ENCODE data around the gene CASKIN2.
"Not testable (repeated sequence)": the region's sequence is repeated elsewhere in the genome, so short reads cannot be mapped to it uniquely, and the experiment has no call there.

CASKIN2 gene

DNA sequence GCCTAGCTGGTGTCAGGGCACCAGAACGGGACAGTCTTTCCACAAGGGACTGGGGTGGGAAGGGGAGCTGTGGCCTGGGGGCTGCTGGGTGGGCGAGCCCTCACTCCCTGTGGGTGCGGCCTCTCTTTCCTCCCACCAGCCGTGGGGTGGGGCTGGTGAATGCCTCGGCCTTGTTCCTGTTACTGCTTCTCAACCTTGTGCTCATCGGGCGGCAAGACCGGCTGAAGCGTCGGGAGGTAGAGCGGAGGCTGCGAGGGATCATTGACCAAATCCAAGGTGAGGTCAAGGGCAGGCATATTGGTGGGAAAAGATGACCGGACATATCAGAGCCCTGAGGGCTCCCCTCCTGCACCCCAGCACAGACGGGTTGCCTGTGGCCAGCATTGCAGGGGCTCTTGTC, 29.2 kb downstream of the CASKIN2 start:
- no peak for DNase-seq

DNA sequence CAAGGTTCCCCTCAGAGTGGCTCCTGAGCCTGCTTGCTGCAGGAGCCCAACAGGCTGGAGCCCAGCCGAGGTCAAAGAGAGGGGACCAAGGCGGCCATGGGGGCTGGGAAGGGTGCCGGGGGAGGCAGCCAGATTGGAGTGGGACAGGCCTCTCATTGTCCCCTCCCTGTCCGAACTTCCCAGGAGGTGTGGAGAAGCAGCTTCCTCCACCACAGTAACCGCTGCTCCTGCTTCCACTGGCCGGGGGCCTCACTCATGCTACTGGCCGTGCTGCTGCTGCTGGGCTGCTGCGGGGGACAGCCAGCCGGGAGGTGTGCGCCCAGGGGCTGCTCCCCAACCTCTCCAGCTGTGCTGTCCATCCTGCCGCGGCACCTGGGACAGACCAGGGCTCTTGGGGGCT, 29.6 kb downstream of the CASKIN2 start:
- DNase-seq, result no peak

DNA sequence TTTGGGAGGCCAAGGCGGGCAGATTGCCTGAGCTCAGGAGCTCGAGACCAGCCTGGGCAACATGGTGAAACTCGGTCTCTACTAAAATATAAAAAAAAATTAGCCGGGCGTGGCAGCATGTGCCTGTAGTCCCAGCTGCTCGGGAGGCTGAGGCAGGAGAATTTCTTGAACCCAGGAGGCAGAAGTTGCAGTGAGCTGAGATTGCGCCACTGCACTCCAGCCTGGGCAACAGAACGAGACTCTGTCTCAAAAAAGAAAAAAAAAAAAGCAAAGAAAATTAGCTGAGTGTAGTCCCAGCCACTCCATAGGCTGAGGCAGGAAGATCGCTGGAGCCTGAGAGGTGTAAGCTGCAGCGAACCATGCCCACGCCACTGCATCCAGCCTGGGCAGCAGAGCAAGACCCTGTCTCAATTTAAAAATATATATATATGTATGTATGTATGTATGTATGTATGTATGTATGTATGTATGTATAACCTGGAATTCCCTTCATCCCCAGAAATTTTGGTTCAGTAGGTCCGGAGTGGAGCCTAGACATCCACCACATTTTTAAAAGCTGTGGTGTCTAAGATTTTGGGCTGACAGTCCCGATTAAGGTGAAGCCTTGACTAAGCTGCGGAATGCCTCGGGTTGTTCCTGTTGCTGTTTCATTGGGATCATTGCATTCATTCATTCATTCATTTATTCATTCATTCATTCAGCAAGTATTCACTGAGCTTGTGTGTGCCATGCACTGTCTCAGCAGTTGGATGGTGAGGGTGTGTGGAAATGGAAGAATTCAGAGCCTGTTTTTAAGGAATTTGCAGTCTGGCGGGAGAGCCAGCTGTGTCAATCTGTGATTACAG, 33.0 kb downstream of the CASKIN2 start:
- DNase-seq, result no peak

DNA sequence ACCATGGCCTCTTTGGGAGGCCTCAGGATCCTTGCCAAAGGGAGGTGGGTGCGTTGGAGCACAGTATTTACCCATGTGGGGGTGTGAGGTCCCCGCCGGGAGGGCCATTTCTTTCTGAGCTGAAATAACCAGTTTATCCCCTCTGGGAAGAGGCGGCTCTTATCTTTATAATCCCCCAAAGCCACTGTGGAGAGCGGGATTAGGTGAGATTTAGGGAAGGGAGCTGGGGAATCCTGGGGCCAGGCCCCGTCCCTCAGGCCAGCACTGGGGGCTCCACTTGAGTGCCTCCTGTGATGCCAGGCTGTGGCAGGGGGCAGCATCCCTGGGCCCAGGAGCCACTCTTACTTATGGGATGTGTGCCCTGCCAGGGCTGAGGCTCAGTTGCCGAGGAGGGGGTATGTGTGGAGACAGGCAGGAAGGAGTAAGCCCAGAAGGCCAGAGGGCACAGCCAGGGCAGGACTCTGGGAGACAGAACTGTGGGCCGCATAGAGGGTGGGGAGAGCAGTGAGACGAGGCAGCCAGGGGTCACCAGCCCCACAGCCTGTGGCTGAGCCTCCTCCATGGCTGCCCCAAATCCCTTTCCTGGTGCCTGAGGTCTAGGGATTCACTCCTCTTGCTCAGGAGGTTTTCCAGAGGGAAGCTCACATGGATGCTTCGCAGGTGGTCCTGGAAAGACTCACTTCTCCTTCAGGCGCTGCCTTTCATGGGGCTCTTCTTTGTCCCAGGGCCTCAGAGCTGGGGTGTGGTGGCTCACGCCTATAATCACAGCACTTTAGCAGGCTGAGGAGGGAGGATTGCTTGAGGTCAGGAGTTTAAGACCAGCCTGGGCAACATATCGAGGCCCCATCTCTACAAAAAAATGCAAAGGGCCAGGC, 33.9 kb downstream of the CASKIN2 start:
- no peak for DNase-seq

DNA sequence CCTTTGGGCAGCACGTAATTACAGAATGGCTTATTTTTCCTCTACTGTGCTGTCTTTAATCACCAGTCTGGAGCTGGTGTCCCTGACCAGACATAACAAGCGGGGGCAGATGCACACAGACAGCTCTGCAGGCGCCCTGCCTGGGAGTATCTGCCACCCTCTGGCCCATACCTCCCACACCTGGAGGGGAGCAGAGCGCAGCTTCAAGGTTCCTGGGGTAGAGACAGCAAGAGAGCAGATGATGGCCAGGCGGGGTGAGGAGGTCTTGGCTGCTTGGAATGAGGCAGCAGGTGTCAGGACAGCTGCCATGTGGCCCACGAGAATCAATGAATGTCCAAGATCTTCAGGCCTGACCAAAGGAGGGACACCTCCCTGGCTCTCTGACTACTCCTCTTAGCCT, 35.1 kb downstream of the CASKIN2 start:
- no peak for DNase-seq

DNA sequence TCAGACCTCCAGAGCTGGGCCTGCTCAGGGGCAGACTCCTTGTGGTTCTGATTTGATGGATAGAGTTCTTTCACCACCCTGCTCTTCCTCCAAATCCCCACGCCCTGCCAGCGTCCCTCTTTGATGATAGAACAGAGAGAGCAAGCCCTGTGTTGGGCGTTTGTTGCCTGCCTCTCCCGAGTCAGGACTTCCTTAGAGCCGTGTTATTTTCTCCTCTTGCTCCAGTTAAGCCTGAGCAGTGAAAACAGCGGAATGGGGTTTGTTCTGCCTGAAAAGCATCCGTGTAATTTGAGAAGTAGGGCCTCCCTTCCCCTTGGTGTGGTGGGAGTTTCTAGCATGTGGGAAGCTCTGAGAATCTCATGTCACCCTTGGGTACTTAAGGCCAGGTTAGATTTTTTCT, 36.8 kb downstream of the CASKIN2 start:
- DNase-seq, result no peak

DNA sequence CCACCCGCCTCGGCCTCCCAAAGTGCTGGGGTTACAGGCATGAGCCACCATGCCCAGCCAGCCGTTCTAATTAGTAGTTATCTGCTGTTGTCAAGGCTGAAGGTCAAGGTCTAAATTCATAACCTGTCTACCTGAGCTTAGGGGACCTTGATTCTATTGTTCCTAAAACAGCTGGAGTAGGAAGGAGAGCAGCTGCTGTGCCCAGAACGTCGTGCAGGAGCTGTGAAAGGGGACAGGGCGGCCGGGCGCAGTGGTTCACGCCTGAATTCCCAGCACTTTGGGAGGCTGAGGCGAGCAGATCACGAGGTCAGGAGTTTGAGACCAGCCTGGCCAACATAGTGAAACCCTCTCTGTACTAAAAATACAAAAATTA, 37.9 kb downstream of the CASKIN2 start:
- not testable (repeated sequence) for DNase-seq

DNA sequence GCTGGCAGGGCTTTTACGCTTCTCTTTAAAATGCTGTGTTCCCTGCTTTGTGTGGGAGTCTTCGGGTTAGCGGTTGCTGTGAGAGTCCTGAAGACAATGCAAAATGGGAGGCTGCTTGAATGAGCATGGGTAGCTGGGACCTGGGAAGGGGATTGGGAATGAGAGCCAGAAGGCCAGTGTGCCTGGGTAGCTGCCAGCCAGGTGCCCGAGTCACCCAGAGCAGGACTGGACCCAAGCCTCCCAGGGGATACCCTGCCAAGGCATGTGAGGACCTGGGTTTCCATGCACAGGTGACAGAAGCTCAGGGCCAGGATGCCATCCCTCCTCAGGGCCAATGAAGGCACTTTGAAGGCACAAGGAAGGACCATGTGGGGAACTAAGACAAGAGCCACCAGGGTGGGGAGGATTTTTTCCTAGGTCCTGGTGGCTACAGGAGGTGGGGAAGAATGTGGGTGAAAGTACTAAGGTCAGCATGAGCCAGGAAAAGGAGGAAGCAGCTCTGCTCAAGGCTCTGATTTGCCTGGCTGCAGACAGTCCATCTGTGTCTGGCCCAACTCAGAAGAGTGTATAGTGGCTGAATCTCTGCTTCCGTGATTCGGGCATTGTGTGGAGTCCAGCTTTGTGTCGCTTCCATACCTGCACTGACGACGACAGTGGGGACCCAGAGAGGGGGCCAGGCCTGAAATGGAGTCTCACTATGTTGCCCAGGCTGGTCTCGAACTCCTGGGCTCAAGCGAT, 38.4 kb downstream of the CASKIN2 start:
- DNase-seq, result no peak

DNA sequence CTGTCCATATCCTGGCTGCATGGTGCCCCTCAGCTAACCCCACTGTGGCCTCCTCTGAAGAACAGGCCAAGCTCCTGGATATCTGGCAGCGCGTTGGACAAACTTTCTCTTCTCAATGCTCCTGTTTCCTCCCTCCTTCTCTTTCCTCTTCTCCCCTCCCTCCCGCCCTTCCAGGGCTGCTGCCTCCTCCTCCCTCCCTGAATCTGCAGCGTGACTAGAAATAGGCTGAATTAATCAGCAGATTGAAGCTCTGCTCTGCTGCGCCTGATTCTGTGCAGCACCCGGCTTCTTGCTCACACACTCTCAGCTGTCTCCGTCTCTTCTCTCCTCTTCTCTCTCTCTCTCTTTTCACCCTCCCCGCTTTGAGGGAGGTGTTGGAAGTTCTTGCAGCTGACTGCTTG, 39.1 kb downstream of the CASKIN2 start:
- no peak for DNase-seq

DNA sequence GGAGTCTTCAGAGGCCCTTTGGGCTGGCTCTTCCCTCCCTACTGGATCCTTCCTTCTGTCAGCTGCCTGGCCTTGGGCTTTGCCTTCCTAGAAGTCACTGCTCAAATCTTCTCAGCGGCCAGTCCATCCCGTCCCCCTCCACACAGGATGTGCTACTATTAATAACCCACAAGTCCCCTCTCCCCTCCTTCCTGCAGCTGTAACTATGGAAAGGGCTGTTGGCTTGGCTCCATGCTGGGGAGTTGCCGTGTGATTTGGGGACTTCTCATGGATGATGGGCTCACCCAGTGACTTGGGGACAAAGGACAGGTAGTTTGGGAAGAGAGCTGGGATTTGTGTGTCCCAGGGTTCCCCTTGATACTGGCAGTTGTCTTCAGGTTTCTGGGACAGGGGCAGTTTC, 39.5 kb downstream of the CASKIN2 start:
- no peak for DNase-seq

DNA sequence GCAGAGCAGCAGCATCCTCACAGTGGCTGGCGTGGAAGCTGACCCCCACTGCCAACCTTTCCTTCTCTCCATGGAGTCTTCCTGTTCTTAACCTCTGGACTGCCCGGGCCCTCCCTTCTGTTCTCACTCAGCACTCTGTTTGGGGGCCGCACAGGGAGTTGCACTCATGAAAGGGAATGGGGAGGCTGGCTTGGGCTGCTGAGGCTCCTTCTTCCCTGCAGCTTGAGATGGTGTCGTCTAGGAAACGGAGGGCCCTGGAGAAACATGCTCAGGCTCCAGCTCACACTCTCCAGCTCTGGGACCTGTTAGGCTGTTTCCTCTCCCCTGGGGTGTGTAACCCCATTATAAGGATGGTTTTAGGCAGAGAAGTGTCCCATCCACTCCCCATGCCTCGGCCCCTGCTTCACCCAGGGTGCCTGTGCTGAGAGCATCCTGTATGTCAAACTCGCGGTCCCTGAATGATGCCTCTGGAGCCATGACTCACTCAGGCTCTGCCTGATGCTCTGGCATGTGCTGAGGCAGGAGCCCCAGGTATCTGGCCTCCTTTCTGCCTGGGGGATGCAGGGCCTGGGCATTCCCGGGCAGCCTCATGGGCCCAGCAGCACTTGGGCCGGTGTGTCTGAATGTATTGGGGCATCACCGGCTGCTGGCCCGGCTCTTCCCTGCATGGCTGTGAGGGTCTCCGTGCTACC, 40.0 kb downstream of the CASKIN2 start:
- no peak for DNase-seq

DNA sequence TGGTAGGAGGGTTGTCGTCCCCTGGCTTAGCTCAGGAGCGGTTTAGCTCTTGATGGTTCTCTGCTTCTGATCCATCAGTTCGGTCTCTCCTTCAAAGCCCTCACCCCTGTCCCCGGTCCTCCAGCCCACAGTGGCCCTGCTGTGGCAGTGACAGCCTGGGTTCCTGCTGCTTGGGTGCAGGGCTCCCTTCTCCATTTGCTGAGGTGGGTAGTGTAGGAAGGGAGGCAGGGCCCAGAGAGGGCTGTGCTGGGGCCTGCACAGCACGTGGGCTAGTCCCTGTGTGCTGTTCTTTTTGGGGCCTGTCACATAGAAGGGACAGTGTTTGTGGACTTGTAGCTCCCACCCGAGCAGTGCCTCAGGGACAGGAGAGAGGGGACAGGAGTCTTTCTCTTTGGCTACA, 40.6 kb downstream of the CASKIN2 start:
- DNase-seq, result no peak

DNA sequence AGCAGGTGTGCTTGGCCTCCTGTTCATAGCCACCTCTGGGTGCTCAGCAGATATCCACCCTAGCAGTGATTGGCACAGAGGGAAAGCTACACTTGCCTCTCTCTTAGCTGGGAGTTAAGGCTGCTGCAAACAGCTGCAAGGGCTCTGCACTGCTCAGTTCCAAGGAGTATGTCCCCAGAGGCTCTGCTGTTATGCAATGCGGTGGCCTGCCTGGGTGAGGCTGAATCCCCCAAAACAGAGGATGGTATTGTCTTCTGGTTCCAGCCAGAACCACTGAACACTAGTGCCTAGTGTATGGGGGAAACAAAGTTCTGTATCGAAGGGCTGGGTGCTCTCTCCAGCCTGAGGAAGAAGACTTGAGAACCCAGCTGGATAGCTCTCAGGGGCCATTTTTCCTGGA, 42.1 kb downstream of the CASKIN2 start:
- DNase-seq, result no peak

DNA sequence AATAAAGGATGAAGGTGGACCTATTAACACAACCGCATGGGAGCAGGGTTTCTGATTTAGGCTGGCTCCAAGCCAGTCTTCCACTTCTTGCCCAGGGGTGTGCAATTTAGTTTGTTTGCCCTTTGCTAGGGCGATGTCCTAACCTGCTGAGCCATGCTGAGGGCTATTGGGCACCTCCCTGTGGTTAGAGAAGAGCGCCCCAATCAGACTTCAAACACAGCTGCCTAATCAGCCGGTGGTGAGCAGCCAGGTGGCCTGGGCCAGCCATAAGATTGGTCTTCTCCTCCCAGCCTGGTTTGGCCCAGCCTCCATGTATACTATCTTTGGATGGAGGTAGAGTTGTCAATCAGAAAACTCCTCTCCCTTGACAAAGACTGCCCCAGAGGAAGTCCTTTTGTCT, 43.2 kb downstream of the CASKIN2 start:
- no peak for DNase-seq

DNA sequence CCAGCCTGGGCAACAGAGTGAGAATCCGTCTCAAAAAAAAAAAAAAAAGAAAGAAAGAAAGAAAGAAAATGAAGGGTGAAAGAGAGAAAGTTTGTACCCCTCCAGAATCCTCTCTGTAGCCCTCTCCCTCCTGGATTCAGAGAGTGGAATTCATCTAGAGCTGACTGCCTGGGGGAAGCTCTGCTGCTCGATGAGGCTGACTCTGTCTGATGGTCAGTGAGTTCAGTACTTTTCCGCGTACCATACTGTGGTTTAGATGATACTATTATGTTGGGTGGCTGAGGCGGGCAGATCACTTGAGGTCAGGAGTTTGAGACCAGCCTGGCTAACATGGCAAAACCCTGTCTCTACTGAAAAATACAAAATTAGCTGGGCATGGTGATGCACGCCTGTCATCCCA, 44.1 kb downstream of the CASKIN2 start:
- no peak for DNase-seq

DNA sequence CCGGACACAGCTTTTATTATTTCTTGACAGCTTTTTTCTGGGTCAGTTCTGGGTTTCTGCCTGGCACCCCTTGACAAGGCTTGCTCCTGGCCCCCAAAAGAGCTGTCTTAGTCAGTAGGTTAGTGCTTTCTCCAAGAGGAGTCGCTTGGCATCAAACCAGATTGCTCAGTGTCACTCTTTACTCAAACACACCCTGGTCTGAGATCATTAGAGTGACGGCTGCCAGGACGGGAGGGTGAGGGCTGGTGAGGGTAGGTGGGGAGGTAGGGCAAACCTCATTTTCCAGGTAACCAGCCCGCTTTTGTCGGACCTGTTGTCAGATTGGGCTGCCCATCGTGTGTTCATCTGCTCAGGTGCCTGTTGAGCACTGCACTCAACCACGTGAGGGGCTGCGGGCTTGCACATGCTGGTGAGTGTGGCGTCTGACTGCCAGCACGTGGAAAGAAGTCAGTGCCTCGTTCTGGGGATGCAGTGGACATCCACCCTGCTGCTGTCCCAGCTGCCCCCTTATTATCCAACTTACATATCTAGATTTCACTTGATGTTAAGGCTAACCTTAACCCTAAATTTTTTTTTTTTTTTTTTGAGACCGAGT, 46.5 kb downstream of the CASKIN2 start:
- no peak for DNase-seq

DNA sequence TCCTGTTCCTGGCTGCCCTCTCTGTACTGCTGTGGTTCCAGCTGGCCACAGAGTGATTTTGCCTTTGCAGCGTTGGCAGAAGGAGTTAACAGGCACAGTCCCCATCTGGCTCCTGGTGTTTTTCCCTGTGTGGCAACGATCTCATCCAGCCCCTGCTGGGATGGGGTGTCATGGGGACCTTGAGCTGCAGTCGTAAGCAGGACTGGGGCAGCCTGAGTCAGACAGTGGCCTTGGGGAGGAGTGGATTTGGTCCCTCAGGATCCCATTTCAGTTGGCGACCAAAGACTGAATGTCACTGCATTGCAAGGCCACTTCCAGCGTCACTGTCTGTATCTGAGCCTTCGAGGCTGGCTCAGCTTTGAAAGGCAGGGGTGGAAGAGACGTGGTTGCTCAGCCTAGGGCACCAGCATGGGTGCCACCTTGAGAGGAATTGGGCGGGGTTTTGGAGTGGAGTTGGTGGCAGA, 47.0 kb downstream of the CASKIN2 start:
- DNase-seq, result no peak

DNA sequence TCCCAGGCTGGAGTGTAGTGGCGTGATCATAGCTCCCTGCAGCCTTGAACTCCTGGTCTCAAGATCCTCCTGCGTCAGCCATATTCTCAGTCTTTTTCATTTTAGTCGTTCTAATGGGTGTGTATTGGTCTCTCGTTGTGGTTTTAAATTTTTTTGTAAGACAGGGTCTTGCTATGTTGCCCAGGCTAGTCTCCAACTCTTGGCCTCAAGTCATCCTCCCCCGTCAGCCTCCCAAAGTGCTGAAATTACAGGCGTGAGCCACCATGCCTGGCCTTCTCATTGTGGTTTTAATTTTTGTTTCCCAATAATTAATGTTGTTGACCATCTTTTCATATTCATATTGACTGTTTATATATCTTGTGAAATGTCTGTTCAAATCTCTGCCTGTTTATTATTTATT, 50.3 kb downstream of the CASKIN2 start:
- no peak for DNase-seq

DNA sequence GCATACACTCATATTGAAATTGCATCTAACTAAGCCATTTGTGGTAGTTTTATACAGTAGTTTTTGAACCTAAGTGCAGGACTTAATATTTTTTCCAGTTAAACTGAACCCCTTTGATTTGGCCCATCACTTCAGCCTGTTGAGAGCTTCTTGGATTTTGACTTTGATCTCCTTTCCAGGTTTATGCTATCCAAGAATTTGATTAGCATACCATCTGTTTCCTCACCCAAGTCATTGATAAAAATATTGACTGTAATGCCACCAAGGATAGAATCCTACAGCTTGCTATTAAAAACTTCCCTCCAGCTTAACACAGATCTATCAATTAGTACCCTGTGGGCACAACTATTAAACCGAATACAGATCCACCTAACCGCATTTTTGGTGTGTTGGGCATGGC, 51.7 kb downstream of the CASKIN2 start:
- DNase-seq, result no peak

DNA sequence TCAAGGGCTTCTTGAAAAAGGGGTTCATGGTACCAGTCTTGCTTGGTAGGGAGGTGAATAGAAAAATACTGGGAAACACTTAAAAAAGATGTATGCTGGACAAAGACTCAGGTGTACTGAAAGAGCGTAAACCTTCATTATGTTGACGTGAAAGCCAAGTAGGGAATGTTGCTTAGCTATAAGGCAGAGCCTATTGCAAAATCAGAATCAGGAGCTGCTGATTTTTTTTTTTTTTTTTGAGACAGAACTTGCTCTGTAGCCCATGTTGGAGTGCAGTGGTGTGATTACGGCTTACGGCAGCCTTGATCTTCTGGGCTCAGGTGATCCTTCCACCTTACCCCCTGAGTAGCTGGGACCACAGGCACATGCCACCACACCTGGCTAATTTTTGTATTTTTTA, 55.0 kb downstream of the CASKIN2 start:
- DNase-seq, result no peak

DNA sequence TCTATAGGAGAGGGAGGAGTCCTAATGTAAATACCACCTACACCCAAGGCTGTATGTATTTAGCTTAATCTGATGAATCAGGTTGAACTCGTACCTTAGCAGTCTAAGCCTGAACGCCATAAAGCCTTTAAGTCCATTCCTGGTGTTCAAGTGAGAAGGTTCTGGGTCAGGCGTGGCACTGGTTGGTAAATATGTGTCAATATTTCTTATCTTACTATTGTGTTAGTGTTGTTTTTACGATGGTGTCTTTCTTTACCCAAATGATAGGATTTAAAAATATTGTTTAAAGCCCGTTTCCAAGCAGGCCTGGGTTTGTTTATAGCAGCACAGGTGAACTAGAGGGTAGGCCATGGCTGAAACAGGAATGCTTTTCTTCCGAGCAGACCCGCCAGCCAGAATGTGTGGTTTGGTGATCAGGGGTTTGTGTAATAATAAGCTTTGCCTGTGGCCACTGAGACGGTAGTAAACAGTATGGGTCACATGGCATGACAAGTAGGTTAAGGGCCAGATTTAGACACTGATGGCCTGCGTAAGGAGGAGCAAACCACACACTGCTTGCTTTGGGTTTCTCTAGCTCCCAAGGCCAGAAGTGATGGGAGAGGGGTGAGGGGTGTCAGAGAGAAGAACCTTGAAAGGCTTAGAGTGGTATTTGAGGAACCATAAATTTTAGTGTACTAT, 55.6 kb downstream of the CASKIN2 start:
- no peak for DNase-seq

DNA sequence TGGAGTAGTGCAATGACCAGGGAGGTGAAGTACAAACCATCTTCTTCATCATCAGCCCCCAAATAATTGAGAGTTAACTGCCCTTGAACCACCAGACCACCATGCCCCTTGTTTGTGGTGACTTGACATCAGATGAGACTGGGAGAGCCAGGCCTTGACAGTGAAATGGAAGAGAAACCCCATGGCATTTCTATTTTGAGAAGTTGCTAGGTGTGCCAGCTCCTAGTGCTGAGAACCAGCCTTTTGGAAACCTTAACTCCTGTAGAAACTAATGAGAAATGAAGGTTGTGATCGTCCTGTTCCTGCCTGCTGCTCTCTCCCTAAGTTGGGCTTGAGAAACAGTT, 56.1 kb downstream of the CASKIN2 start:
- DNase-seq, result no peak
